Vagina (tissue), 2 donors: ENCODE data around the gene HAPLN2.

Experiments used
- CTCF ChIP-seq, 3 experiments: fragments of 450-650 bp in 2 of 3; fragments of 200-600 bp in 1 of 3; sonication (generic) in 1 of 3; IDR thresholded peaks; one replicate each; pipeline ENCODE4 v1.5.1; 2017 to 2019; ENCODE audit warnings: antibody characterized with exemption in 3 of 3, mild to moderate bottlenecking in 2 of 3, moderate library complexity in 2 of 3
- POLR2A ChIP-seq, 2 donors: fragments of 450-650 bp; IDR thresholded peaks; one replicate each; pipeline ENCODE4 v1.6.1; 2017; ENCODE audit warnings: antibody characterized with exemption in 2 of 2, mild to moderate bottlenecking in 2 of 2, moderate library complexity in 2 of 2

DNA sequence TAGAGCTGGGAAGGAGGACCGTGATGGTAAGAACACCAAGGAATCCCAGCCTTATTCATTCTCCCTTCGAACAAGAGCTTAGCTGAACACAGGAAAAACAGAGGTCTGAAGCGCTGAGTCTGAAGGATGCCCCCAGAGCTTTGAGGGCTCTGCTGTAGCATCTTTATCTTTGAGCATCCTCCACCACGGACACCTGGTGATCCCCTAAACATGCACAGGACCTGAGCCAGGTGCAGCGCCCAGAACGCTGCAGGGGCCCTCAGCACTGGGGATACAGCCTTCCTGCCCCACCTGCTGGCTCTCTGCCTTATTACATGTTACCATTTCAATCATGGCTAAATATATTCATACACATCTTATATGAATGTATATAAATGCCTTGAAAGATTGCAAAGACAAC lies 10.2 kb upstream of the HAPLN2 start:
- TF ChIP-seq POLR2A (IDR thresholded peaks at IDR 0.05), result no peak
- TF ChIP-seq CTCF (IDR thresholded peaks at IDR 0.05), result no peak
